ENCODE measurements around the gene FADD.
"Not testable (repeated sequence)": the region's sequence is repeated elsewhere in the genome, so short reads cannot be mapped to it uniquely, and the experiment has no call there.

Gene FADD

DNA sequence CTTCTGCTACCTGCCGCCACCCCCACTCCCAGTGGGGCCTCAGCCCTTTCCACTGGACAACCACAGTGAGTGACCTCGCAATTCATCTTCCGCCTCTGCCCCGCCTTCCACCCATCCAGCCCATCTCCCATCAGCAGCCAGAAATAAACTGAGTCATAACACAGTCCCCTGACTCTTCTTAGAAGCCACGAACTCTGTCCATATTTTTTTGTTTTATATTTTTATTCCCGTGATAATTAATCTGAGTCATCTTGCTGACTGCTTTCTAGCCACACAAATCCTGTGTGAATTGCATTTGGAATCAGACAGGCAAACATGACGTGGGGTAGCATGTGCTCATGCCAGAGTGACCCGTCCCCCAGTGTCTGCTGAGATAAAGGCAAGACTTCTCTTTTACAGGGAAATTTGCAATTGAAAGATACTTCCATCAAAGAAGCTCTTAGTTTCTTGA, 7.0 kb downstream of the FADD start:
- no peak for TF ChIP-seq CTCF (IDR thresholded peaks at IDR 0.05; ENCODE audit: control insufficient read depth, extremely low read depth, insufficient read depth)
- H3K4me3 ChIP-seq (ENCODE audit: low read depth, low read length): no peak overlapping the region
- no peak for DNase-seq (ENCODE audit: low read depth)

GRCh38 chr11:70210530-70210929, 7.4 kb downstream of the FADD start:
- DNase-seq (ENCODE audit: low read depth): no peak
- TF ChIP-seq CTCF (IDR thresholded peaks at IDR 0.05; ENCODE audit: control insufficient read depth, extremely low read depth, insufficient read depth): no peak
- no peak overlapping the region for H3K4me3 ChIP-seq (ENCODE audit: low read depth, low read length)

DNA sequence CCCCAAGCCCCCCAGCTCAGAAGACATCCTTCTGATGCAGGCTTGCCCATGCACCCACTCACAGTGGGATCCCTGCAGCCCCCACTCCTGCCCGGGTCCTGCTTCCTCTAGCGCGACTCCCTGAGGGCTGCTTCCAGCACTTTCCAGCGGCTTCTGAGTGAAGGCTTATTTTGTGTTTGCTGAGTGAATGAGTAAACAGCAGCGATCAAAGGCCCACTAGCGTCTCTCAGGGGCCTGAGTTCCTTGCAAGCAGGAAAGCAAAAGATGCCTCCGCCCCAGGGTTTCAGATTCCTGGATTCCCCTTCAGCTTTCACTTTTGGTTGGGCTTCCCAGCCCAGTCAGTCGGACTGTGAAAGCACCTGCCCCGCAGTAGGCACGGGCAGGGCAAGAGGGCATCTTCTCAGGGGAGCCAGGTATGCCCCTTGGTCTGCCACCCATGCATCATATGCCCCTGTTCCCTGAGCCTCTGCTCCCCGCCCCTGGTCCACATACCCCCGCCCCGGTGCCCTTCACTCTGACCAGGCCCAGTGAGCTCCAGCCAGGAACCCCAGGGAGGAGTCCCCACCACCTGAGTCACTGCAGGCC, 9.2 kb downstream of the FADD start:
- H3K4me3 ChIP-seq (ENCODE audit: low read depth, low read length): no peak overlapping the region
- no peak for TF ChIP-seq CTCF (IDR thresholded peaks at IDR 0.05; ENCODE audit: control insufficient read depth, extremely low read depth, insufficient read depth)
- DNase-seq (ENCODE audit: low read depth): no peak

GRCh38 chr11:70217388-70217787, 14.3 kb downstream of the FADD start:
- H3K4me3 ChIP-seq (ENCODE audit: low read depth, low read length); DNase-seq (ENCODE audit: low read depth): not testable (repeated sequence)

DNA sequence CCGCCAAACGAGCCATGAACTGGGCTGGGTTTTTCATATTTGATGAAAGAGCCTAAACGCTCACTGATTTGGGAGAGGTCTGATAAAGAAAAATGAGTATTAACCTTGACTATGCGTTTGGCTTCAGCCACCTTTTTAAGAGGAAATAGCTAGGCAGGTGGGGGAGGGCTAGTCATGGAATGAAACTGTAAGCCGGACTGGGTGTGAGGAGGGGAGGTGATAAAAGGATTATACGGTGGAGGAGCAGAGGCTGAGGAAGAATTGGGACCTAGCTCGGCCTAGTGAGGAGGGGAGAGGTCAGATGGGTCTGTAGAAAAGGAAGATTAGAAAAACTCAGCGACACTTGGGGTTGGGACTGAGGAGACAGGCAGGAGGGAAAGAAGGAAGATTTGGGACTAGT, 15.0 kb downstream of the FADD start:
- not testable (repeated sequence) for DNase-seq (ENCODE audit: low read depth); H3K4me3 ChIP-seq (ENCODE audit: low read depth, low read length)

DNA sequence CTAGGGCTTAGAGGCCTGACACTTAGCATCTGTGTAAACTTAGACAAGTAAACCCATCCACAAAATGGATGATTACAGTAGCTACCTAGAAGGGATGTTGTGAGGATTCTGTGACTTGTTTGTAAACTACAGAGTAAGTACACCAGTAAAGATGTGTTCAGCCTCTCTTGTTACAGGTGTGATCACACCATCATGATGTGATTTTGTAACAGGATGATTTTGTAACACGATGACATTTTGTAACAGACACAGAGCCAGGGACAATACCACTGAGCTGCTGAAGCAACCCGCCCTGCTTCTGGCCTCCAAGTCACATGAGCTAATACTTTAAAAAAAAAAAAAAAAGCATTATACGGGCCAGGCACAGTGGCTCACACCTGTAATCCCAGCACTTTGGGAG, 17.0 kb downstream of the FADD start:
- no peak for DNase-seq (ENCODE audit: low read depth)
- no peak overlapping the region for H3K4me3 ChIP-seq (ENCODE audit: low read depth, low read length)
- TF ChIP-seq CTCF (IDR thresholded peaks at IDR 0.05; ENCODE audit: control insufficient read depth, extremely low read depth, insufficient read depth): no peak

DNA sequence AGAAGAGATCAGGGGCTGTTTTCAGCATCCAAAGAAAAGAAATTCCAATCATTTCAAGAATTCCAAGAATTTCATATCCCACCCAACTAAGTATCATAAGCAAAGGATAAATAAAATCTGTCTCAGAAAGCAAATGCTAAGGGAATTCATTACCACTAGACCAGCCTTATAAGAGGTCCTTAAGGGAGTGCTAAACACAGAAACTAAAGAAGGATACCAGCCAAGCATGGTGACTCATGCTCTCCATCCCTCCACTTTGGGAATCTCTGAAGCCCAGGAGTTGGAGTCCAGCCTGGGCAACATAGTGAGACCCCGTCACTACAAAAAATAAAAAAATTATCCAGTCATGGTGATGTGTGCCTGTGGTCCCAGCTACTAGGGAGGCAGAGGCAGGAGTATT, 17.8 kb downstream of the FADD start:
- no peak for DNase-seq (ENCODE audit: low read depth)
- H3K4me3 ChIP-seq (ENCODE audit: low read depth, low read length): no peak overlapping the region
- no peak for TF ChIP-seq CTCF (IDR thresholded peaks at IDR 0.05; ENCODE audit: control insufficient read depth, extremely low read depth, insufficient read depth)

DNA sequence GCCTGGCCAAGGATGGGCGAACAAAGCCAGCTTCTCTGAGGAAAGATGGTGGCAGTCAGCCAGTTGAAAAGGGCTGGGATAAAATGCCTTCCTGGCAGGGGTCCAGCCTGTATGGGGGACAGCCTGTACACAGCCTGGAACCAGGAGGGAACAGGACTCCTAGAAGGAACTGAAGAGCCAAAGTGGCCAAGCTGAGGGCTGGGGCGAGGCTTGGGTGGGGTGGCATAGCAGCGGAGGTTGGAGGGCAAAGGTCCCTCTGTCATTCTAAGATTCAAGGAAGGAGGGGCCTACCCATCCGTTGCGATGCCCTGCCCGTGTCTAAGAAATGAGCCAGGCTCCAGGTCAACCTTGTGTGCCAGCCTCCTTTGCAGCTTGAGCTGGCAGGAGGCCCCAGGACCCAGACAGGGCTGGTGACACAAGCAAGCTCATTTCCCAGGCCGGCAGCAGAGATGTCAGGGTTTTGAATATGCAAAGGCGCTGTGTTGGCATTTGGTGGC, 22.6 kb downstream of the FADD start:
- no peak for DNase-seq (ENCODE audit: low read depth)
- TF ChIP-seq CTCF (IDR thresholded peaks at IDR 0.05; ENCODE audit: control insufficient read depth, extremely low read depth, insufficient read depth): no peak
- H3K4me3 ChIP-seq (ENCODE audit: low read depth, low read length): no peak overlapping the region
